Renal pelvis (tissue), 3 donors: ENCODE measurements around the gene ELOVL1. TPM values are rescaled to one million over a fixed set of nuclear protein-coding genes. Genes with fewer than 3 reads are reported as not detected.

Experiments
- polyA plus RNA-seq, 3 donors: library from polyadenylated mRNA; unstranded; fragments of 120-200 nt; gene quantifications; one replicate each; pipeline ENCODE4 v1.2.1, GENCODE V29; 2013; ENCODE audit not compliant: insufficient read length in 3 of 3

The ELOVL1 gene
- polyA plus RNA-seq, 3 donors: 85.4 to 92.0 (median 88.8) TPM

Other genes starting within 250 kb of the ELOVL1 start
- 10 to 100 TPM; 76.3 to 81.9 (median 79.5) TPM for gene EBNA1BP2, start 195.7 kb downstream of the ELOVL1 start, polyA plus RNA-seq
- 1 to 10 TPM; 2.6 to 5.9 (median 4.7) TPM for gene CFAP57, start 195.7 kb downstream of the ELOVL1 start, polyA plus RNA-seq
- 10 to 100 TPM; 16.4 to 16.9 (median 16.6) TPM for gene TMEM125, start 98.0 kb downstream of the ELOVL1 start, polyA plus RNA-seq
- gene C1orf210, start 82.4 kb downstream of the ELOVL1 start, polyA plus RNA-seq: 10 to 100 TPM; 24.0 to 30.7 (median 28.4) TPM
- gene TIE1, start 67.0 kb downstream of the ELOVL1 start, polyA plus RNA-seq: 10 to 100 TPM; 52.1 to 63.4 (median 53.6) TPM
- under 1 TPM; 0.42 to 0.78 (median 0.65) TPM for gene MPL, start 30.2 kb downstream of the ELOVL1 start, polyA plus RNA-seq
- gene CDC20, start 9.0 kb downstream of the ELOVL1 start, polyA plus RNA-seq: 10 to 100 TPM; 36.9 to 49.9 (median 44.3) TPM
- gene MED8, start 21.8 kb upstream of the ELOVL1 start, polyA plus RNA-seq: 10 to 100 TPM; 39.3 to 44.6 (median 42.2) TPM
- 10 to 100 TPM; 21.4 to 34.7 (median 33.0) TPM for gene SZT2, start 21.9 kb upstream of the ELOVL1 start, polyA plus RNA-seq
- gene HYI, start 85.9 kb upstream of the ELOVL1 start, polyA plus RNA-seq: 10 to 100 TPM; 39.8 to 49.5 (median 43.6) TPM
- 100 to 1,000 TPM; 228 to 244 (median 233) TPM for gene PTPRF, start 162.9 kb upstream of the ELOVL1 start, polyA plus RNA-seq